Effector memory CD8-positive, alpha-beta T cell (primary cell): ENCODE results near the gene FGFBP2.

Source experiments
- ATAC-seq: fragments of 150-1000 bp; cut with Tn5 transposase; replicated peaks from 2 replicates; pipeline ENCODE4 v1.10.0; 2021; ENCODE audit warnings: mild to moderate bottlenecking, moderate library complexity
- DNase-seq, 3 experiments: peaks; one replicate each; pipeline ENCODE4 v3.0.0; 2021
- H3K27ac Mint-ChIP-seq, 2 donors: one replicate each; pipeline ENCODE4 v1.8.0; 2022; ENCODE audit warnings: mild to moderate bottlenecking in 2 of 2, mixed read lengths in 2 of 2, moderate library complexity in 2 of 2
- H3K27me3 Mint-ChIP-seq, 2 donors: one replicate each; pipeline ENCODE4 v1.8.0; 2022; ENCODE audit warnings: mixed read lengths in 2 of 2
- H3K36me3 Mint-ChIP-seq: one replicate; pipeline ENCODE4 v1.8.0; 2022; ENCODE audit warnings: mild to moderate bottlenecking, moderate library complexity, mixed read lengths; ENCODE audit not compliant: insufficient read depth
- H3K4me1 Mint-ChIP-seq, 2 donors: one replicate each; pipeline ENCODE4 v1.8.0; 2022; ENCODE audit warnings: low read depth in 2 of 2, mixed read lengths in 2 of 2
- H3K4me3 Mint-ChIP-seq, 2 donors: one replicate each; pipeline ENCODE4 v1.8.0; 2022; ENCODE audit warnings: mild to moderate bottlenecking in 2 of 2, mixed read lengths in 2 of 2, moderate library complexity in 2 of 2
- H3K9me3 Mint-ChIP-seq, 2 donors: one replicate each; pipeline ENCODE4 v1.8.0; 2022; ENCODE audit warnings: mixed read lengths in 2 of 2

The FGFBP2 gene

GRCh38 chr4:15988222-15988621, 25.2 kb upstream of the FGFBP2 start:
- Mint-ChIP-seq H3K4me3 (no peak overlapping the region), H3K36me3 (no peaks in the 10 kb centered on the region), H3K27me3 (peaks cover 25 to 60% of the 10 kb centered on the region in 2 donors), H3K4me1 (no peaks in the 10 kb centered on the region), H3K9me3 (no peaks in the 10 kb centered on the region), H3K27ac (no peak overlapping the region)
- DNase-seq = no peak
- ATAC-seq = no peak

DNA sequence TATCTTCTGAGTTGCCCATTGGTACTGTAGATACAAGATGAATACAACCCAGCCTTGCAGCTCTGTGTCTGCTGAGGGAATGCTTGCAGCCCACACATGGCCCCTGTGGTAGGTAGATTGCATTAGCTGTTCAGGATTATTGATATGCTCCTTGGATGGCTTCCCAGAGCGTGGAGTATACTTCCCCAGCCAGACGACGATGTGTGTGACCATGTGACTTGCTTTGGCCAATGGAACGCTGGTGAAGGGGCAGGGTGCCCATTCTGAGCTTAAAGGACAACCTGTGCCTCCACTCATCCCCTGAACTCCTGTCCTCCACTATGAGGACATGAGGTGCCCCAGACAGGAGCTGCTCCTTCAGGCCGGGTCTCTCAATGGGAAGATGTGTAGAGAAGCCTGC, 23.9 kb upstream of the FGFBP2 start:
- no peak for DNase-seq
- Mint-ChIP-seq H3K4me1 (no peaks in the 10 kb centered on the region), H3K9me3 (no peaks in the 10 kb centered on the region), H3K36me3 (no peaks in the 10 kb centered on the region), H3K4me3 (no peak overlapping the region), H3K27ac (no peak overlapping the region), H3K27me3 (peaks cover 38 to 63% of the 10 kb centered on the region in 2 donors)
- no peak for ATAC-seq

GRCh38 chr4:15983610-15984009, 20.6 kb upstream of the FGFBP2 start:
- Mint-ChIP-seq H3K36me3 (no peaks in the 10 kb centered on the region), H3K4me3 (no peak overlapping the region), H3K4me1 (no peaks in the 10 kb centered on the region), H3K9me3 (no peaks in the 10 kb centered on the region), H3K27ac (no peak overlapping the region), H3K27me3 (peaks cover 37 to 38% of the 10 kb centered on the region in 2 donors)
- DNase-seq (no peak), ATAC-seq (no peak)

GRCh38 chr4:15982842-15983524, 20.0 kb upstream of the FGFBP2 start:
- Mint-ChIP-seq H3K27me3 (peaks cover 40 to 44% of the 10 kb centered on the region in 2 donors), H3K4me3 (no peak overlapping the region), H3K9me3 (no peaks in the 10 kb centered on the region), H3K36me3 (no peaks in the 10 kb centered on the region), H3K4me1 (no peaks in the 10 kb centered on the region), H3K27ac (no peak overlapping the region)
- DNase-seq = no peak
- ATAC-seq = no peak

DNA sequence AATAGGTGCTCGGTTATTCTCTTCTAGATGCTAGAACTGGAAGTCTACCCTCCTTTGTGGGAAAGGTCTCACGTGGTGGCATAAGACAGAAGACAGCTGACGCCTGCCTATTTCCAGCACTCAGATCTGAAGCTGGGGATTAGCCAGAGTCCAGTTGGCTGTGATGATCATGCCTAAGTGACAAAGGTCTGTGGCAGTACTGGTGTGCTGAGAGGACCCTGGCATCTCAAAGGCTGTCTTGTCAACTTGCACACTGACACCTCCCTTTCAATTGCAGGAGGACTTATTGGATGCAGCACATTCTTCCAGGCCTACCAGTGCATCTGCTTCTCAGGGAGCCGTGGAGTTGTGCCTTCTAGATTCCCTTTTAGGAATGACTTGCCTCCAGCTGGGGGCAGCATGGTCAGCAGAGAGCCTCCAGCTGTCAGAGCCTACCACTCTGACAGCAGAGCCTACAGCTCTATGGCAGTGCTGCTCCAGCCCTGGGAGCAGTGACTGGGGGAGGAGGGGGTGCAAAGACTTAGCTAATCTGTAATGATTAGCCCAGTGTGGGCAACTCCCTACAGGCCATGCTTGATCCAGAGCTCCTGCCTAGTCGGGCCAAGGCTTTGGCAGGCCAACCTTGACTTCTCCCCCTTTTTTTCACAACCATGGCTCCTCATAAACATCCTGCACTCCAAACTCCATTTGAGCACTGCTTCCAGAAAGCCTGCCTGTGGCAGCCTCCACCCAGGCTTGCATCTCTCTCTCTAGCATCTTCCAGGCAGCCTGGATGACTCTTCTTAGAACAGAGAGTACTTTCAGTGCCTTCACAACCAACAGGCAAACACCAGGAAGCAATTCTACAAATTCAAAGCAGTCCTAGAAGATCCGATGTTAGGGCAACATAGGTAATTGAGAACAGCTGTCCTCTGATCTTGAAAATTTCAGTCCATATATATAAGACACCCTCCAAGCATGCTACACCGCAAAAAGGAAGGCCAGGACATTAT, 13.8 kb upstream of the FGFBP2 start:
- no peak overlapping the region for H3K27ac Mint-ChIP-seq
- H3K9me3 Mint-ChIP-seq = no peaks in the 10 kb centered on the region
- ATAC-seq = no peak

DNA sequence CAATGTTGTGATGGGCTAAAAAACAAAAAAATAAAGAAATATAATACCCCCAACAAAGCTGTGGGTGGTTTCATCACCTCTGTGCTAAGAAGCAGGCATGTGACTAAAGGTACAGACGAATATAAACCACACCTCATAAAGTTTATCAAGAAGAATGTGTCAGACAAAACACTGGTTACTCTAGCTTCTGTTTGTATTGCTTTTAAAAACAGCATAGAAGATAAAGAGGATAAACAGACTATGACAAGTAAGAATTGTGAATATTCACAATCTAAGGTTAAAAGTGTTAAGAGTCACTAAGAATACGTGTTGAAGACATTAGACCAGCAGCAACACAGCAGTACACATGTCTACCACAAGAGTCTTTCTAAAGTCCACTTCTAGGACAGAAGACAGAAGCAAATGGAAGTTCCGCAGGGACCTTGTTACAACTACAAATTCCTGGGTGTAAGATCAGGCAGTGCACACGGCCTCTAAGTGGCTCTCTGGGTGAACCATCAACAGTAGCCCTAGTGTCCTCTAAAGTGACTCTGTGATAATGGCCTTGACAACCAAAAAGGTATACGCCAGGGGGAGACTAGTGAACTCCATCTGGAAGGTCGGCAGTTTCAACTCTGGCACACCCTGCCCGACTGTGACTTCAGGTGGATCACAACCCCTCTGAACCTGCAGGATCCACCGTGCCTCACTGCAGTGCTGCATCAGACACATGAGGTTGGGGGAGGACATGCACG, 8.3 kb upstream of the FGFBP2 start:
- peaks cover 0 to 39% of the 10 kb centered on the region in 2 donors for H3K27me3 Mint-ChIP-seq
- no peaks in the 10 kb centered on the region for H3K4me1 Mint-ChIP-seq
- no peaks in the 10 kb centered on the region for H3K36me3 Mint-ChIP-seq
- ATAC-seq (peak; percentile 90), DNase-seq (no peak)
- H3K9me3 Mint-ChIP-seq = no peaks in the 10 kb centered on the region
- peak overlapping the region; percentile 29 to 73 for H3K27ac Mint-ChIP-seq
- no peak overlapping the region for H3K4me3 Mint-ChIP-seq

More for the DNA sequence above, 13.8 kb upstream of the FGFBP2 start:
- DNase-seq = no peak
- H3K36me3 Mint-ChIP-seq = no peaks in the 10 kb centered on the region
- H3K4me1 Mint-ChIP-seq = peaks cover 0 to 2% of the 10 kb centered on the region in 2 donors
- H3K4me3 Mint-ChIP-seq = no peak overlapping the region
- peaks cover 33 to 48% of the 10 kb centered on the region in 2 donors for H3K27me3 Mint-ChIP-seq

DNA sequence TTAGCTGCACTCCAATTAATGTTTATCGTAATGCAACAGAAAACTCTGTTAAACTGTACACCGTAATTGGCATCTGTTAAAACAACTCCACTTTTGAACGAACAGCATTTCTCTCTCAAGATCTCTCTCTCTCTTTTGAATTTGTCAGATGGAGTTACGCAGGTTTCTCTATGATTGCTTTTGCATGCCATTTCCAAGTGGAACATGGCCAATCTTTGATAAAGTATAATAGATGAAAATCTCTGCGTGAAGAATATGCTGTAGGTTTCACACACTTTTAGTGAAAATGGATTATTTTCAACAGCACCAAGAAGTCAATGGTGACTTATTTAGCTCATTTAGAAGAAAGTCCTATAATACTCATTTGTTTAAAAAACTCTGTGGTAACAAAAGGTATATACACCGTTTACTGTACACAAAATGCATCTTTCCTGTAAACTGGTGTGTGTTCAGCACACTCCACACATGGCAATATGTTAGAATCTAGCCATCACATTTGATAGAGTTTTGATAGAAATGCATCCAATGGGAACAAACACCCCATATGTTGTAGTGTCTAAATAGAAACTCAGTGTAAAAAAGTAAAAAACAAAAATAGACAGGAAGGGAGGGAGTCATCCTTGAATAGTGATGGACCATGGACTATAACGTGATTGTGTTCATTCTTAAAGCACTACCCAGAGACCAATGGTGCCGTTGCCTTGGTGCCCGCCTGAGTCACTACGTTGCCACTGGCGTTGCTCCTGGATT, 5.8 kb upstream of the FGFBP2 start:
- Mint-ChIP-seq H3K27ac (no peak overlapping the region), H3K36me3 (peaks cover under 1% of the 10 kb centered on the region), H3K9me3 (no peaks in the 10 kb centered on the region), H3K4me1 (peaks cover 4% of the 10 kb centered on the region in 2 donors), H3K27me3 (peaks cover 0 to 26% of the 10 kb centered on the region in 2 donors), H3K4me3 (no peak overlapping the region)
- DNase-seq (no peak), ATAC-seq (no peak)

DNA sequence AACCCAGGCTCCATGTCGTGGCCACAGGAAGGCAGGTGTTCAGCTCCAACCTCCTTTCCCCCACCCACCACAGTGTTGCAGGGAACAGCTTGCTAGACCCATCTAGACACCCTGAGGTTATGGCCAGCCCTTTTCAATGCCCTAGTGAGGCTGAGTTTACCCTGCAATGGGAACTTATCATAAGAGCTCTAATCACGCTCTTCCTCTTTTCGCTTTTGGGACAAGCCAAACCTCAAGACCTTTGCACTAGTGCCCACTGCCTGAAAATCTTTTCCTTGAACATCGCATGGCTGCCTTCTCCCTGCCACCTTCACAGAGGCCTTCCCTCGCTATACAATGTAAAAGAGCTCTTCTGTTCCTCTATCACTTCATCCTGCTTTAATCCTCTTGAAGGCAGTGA, 2.4 kb upstream of the FGFBP2 start:
- Mint-ChIP-seq H3K36me3 (peaks cover 15% of the 10 kb centered on the region), H3K4me1 (peaks cover 22 to 30% of the 10 kb centered on the region in 2 donors), H3K27ac (peak overlapping the region in 1 of 2 donors; percentile 69), H3K9me3 (no peaks in the 10 kb centered on the region), H3K4me3 (no peak overlapping the region), H3K27me3 (peaks cover 0 to 10% of the 10 kb centered on the region in 2 donors)
- ATAC-seq (no peak), DNase-seq (no peak)

DNA sequence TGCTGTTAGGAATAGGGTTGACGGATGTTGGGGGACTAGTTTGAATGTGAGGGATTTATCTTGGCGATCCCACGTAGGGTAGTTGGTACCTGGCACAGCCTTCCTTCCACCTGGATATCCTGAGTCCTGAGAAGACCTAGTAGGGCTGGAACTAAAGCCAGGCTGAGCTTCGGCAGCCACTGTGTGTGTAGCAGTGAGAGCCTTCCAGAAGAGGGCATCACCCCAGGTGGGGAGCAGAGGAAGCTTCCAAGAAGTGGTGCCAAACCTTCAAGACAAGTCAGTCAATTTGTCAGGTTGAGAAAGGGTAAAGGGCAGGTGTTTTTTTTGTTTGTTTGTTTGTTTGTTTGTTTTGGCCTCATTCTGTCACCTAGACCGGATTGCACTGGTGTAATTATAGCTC, 1.2 kb upstream of the FGFBP2 start:
- DNase-seq (no peak), ATAC-seq (no peak)
- H3K4me1 Mint-ChIP-seq = peaks cover 24 to 33% of the 10 kb centered on the region in 2 donors
- H3K36me3 Mint-ChIP-seq = peaks cover 15% of the 10 kb centered on the region
- H3K27me3 Mint-ChIP-seq = peaks cover 0 to 22% of the 10 kb centered on the region in 2 donors
- no peak overlapping the region for H3K4me3 Mint-ChIP-seq
- H3K9me3 Mint-ChIP-seq = no peaks in the 10 kb centered on the region
- H3K27ac Mint-ChIP-seq = peak overlapping the region; percentile 87 to 94

- Mint-ChIP-seq H3K4me3 (peak overlapping the region; percentile 82 to 84), H3K4me1 (peaks cover 24 to 33% of the 10 kb centered on the region in 2 donors), H3K27ac (peak overlapping the region; percentile 87 to 94), H3K27me3 (peaks cover 0 to 27% of the 10 kb centered on the region in 2 donors), H3K36me3 (peaks cover 15% of the 10 kb centered on the region), H3K9me3 (no peaks in the 10 kb centered on the region)
- peak; percentile 78 for ATAC-seq
- DNase-seq = peak; percentile 56 to 59 (median 57)
Observed at GRCh38 chr4:15963576-15963975, 601 bp upstream of the FGFBP2 start.

DNA sequence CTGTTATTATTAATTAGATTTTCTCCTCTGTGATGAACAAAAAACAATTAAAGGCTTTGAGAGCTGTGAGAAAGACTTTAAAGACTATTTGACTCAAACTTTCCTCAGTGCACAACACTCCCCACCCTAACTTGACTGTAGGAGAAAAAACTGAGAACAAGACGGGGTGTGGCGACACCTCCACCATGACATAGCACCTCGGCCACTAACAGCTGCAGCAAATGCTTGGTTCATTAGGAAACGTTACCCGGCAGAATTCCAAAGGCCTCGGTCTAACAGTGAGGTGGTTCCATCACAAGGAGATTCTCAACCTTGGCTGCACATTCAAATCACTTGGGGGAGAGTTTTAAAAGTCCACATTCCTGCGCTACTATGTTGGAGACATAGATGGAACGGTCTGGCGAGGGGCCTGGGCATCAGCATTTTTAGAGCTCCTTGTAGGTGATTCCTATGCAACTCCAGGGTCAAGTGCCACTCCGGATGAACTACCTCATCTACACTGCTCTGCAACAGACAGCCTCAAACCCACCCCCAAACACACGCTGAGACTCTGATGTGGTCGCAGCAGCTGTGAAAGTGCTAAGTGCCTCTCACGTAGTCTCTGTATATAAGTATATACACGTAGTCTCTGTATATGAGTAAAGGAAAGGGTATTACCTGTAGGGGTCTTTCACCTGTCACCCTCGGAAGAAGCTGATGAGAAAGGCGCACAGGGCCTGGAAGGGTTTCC, 1.0 kb downstream of the FGFBP2 start:
- ATAC-seq (peak; percentile 57), DNase-seq (peak; percentile 41 to 47 (median 46))
- no peaks in the 10 kb centered on the region for H3K9me3 Mint-ChIP-seq
- peaks cover 24 to 33% of the 10 kb centered on the region in 2 donors for H3K4me1 Mint-ChIP-seq
- H3K27ac Mint-ChIP-seq = peak overlapping the region; percentile 87 to 94
- peak overlapping the region; percentile 82 to 84 for H3K4me3 Mint-ChIP-seq
- H3K27me3 Mint-ChIP-seq = peaks cover 0 to 25% of the 10 kb centered on the region in 2 donors
- peaks cover 15% of the 10 kb centered on the region for H3K36me3 Mint-ChIP-seq

DNA sequence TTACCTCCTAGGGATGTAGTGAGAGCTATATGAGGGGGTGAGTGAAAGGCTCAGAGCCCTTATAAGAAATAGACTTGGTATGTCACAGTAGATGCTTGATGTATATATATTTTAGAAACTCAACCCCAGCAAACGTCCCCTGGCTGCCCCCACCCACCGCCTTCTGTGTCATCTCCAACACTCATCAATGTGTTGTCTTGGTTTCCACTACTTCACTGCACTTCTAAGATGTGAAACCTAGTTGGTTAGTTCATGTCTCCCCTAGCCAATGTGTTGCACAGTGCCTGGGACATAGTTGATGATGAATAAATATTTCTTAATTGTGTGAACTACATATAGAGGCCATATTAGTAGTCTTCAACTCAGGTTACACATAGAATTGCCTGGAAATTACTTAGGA, 4.4 kb downstream of the FGFBP2 start:
- ATAC-seq (no peak), DNase-seq (no peak)
- Mint-ChIP-seq H3K4me3 (no peak overlapping the region), H3K9me3 (no peaks in the 10 kb centered on the region), H3K27ac (no peak overlapping the region), H3K36me3 (peaks cover 13% of the 10 kb centered on the region), H3K4me1 (peaks cover 24 to 36% of the 10 kb centered on the region in 2 donors), H3K27me3 (peaks cover 0 to 26% of the 10 kb centered on the region in 2 donors)
